Measurements from ENCODE around the gene NLRC3. TPM values are rescaled to one million over a fixed set of nuclear protein-coding genes. Genes with fewer than 3 reads are reported as not detected.
A peak's percentile ranks its signal among the peaks of the same experiment; 100 is the strongest.

Gene NLRC3
- total and polyA plus RNA-seq, 10 donors, result 8.6 to 34.0 (median 25.3) TPM

DNA sequence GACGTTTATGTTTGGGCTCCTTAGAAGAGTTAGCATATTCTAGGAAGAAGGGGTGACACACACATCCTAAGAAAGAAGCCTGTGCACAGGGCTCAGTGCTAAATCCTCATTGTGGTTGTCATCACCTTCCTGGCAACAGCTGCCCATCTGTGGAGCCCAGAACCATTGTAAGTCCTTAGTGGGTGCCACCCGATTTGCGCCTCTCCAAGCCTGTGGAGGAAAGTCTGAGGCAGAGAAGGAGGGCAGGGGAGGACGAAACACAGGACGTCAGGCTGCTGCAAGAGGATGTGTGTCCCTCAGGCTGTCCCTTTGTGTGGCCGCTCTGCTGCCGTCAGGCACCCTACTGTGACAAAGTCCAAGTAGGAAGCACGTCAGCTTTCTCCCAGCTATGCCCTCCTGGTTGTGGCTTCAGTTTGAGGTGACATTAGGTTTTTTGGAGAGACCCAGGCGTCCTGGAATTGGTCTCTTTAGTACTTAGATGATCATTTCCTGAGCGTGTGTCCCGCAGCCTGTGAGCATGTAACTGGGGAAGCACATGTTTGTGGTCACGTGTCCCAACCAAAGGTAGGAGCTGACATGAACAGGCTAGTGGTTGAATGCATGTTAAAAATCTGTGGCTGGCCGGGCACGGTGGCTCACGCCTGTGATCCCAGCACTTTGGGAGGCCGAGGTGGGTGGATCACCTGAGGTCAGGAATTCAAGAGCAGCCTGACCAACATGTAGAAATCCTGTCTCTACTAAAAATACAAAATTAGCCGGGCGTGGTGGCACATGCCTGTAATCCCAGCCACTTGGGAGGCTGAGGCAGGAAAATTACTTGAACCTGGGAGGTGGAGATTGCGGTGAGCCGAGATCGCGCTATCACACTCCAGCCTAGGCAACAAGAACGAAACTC is 65.7 kb downstream of the NLRC3 start:
- intact Hi-C loops (cut with DNase I; ENCODE audit: low total_unique reads), result no loop called here
- no peak overlapping the region for H3K4me3 ChIP-seq
- no peaks in the 10 kb centered on the region for H3K27me3 ChIP-seq (replicated peaks in 1 of 7)
- H3K9me3 ChIP-seq, result no peaks in the 10 kb centered on the region
- peaks cover 0 to 99% (median 60%) of the 10 kb centered on the region in 6 donors for H3K36me3 ChIP-seq
- no peak for DNase-seq
- WGBS, 5 donors, result 92 to 97% (median 95%) methylated on average over 23 of the region's 23 CpGs
- H3K27ac ChIP-seq, result peak overlapping the region in 1 of 8 donors; percentile 34
- peaks cover 0 to 17% (median 2%) of the 10 kb centered on the region in 6 donors for H3K4me1 ChIP-seq
- no peak for TF ChIP-seq POLR2AphosphoS5 (IDR thresholded peaks at IDR 0.05)
- TF ChIP-seq POLR2A (IDR thresholded peaks at IDR 0.05), result no peak
- no peak for TF ChIP-seq CTCF (IDR thresholded peaks at IDR 0.05 in 8 of 11, conservative IDR thresholded peaks at IDR 0.05 in 3 of 11)

DNA sequence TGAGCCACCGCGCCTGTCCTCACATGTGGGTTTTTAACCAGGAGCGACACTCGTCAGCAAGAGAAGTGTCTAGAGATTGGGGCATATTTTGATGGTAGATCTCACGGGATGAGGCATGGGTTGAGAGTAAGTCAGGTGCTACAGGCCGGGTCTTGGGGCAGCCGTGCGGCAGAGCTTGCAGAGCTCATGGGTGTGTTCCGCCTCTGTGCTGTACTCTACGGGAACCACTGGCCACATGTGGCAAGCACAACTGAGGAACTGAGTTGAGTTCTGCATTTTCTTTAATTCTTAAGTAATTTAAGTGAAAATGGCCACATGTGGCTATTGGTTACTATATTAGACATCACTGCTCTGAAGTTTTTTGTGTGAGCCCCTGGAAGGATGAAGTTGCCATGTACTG is 66.8 kb downstream of the NLRC3 start:
- H3K36me3 ChIP-seq, result peaks cover 0 to 96% (median 57%) of the 10 kb centered on the region in 6 donors
- no peak for DNase-seq

DNA sequence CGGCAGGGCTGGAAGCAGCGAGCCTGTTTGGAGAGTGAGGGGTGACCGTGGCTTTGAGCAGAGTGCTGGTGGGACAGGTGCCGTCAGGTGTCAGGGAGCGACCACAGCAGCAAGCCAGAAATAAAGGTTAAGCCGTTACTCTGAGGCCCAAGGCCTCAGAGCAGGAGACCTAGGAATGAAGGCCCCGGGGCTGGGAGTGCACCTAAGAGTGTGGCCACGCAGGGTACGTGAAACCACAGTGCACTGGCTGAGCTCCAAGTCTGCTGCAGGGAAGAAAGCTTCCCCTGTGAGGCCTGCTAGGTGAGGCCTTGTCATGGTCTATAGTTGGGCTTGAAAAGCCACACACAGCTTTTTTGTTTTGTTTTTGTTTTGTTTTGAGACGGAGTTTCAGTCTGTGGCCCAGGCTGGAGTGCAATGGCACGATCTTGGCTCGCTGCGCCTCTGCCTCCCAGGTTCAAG is 67.7 kb downstream of the NLRC3 start:
- peak; percentile 84 for DNase-seq
- peaks cover 0 to 94% (median 53%) of the 10 kb centered on the region in 6 donors for H3K36me3 ChIP-seq
- 59 to 71% (median 68%) methylated on average over 13 of the region's 13 CpGs for WGBS, 5 donors

More for the DNA sequence above, 66.8 kb downstream of the NLRC3 start:
- peak overlapping the region in 3 of 8 donors; percentile 34 to 68 (median 56) for H3K27ac ChIP-seq
- 85 to 95% (median 94%) methylated on average over 10 of the region's 10 CpGs for WGBS, 5 donors
- peaks cover 0 to 17% (median 2%) of the 10 kb centered on the region in 6 donors for H3K4me1 ChIP-seq
- intact Hi-C loops (cut with DNase I; ENCODE audit: low total_unique reads), result no loop called here
- H3K9me3 ChIP-seq, result no peaks in the 10 kb centered on the region
- no peak for TF ChIP-seq CTCF (IDR thresholded peaks at IDR 0.05 in 8 of 11, conservative IDR thresholded peaks at IDR 0.05 in 3 of 11)
- no peak for TF ChIP-seq POLR2AphosphoS5 (IDR thresholded peaks at IDR 0.05)
- no peak for TF ChIP-seq POLR2A (IDR thresholded peaks at IDR 0.05)
- H3K27me3 ChIP-seq (replicated peaks in 1 of 7), result no peaks in the 10 kb centered on the region
- H3K4me3 ChIP-seq, result no peak overlapping the region

More for the DNA sequence above, 67.7 kb downstream of the NLRC3 start:
- intact Hi-C loops (cut with DNase I; ENCODE audit: low total_unique reads), result loop anchor here (10.0 kb wide), 1 partner anchor 225 kb away; the partner anchor contains the start of gene ZNF263
- Histone ChIP-seq H3K4me3 (no peak overlapping the region), H3K9me3 (no peaks in the 10 kb centered on the region), H3K4me1 (peaks cover 0 to 17% (median 2%) of the 10 kb centered on the region in 6 donors), H3K27me3 (replicated peaks in 1 of 7) (no peaks in the 10 kb centered on the region), H3K27ac (peak overlapping the region in 6 of 8 donors; percentile 7 to 68 (median 32))
- no peak for TF ChIP-seq POLR2A (IDR thresholded peaks at IDR 0.05)
- no peak for TF ChIP-seq POLR2AphosphoS5 (IDR thresholded peaks at IDR 0.05)
- no peak for TF ChIP-seq CTCF (IDR thresholded peaks at IDR 0.05 in 8 of 11, conservative IDR thresholded peaks at IDR 0.05 in 3 of 11)
